Right cardiac atrium (tissue), 5 donors: ENCODE data around the gene ERC2. TPM values are rescaled to one million over a fixed set of nuclear protein-coding genes. Genes with fewer than 3 reads are reported as not detected.
A peak's percentile ranks its signal among the peaks of the same experiment; 100 is the strongest.

ENCODE experiments used
- ATAC-seq, 2 donors: fragments of 200-7000 bp; cut with Tn5 transposase; one replicate each; pipeline versions ENCODE4 v1.8.0 to v1.9.1; 2020; ENCODE audit warnings: moderate library complexity in 2 of 2, mild to moderate bottlenecking in 1 of 2
- DNase-seq, 3 donors: peaks; one replicate each; pipeline ENCODE4 v3.0.0-alpha.2; 2020
- H3K27ac ChIP-seq: one replicate; pipeline ENCODE4 v1.5.1; 2013; ENCODE audit warnings: mild to moderate bottlenecking, low read length, control low read depth, moderate library complexity
- H3K27me3 ChIP-seq: one replicate; pipeline ENCODE4 v1.6.1; 2013; ENCODE audit not compliant: control insufficient read depth, insufficient read depth
- H3K4me1 ChIP-seq: one replicate; pipeline ENCODE4 v1.6.1; 2013; ENCODE audit warnings: low read length; ENCODE audit not compliant: control insufficient read depth, insufficient read depth
- H3K4me3 ChIP-seq: one replicate; pipeline ENCODE4 v1.5.1; 2013; ENCODE audit warnings: low read length, control low read depth
- H3K9me3 ChIP-seq: one replicate; pipeline ENCODE4 v1.6.1; 2013; ENCODE audit warnings: low read length; ENCODE audit not compliant: control insufficient read depth
- WGBS: extraction: QIAGEN DNeasy Blood & Tissue Kit; methylation state at CpG from one replicate; pipeline ENCODE4 v1.1.7; 2013; 5-methylcytosine and 5-hydroxymethylcytosine counted together
- intact Hi-C, 4 donors: fragments of 100-400 bp; cut with DNase I; formaldehyde crosslinking; loops; one replicate each; pipeline versions ENCODE4 v1.11.0 to v1.14.0; 2022 to 2023
- polyA plus RNA-seq: library from polyadenylated mRNA; stranded (reverse); fragments of 200-250 nt; gene quantifications from one replicate; pipeline ENCODE4 v1.2.3, GENCODE V29; 2013
- total RNA-seq, 4 donors: library from RNA; stranded (reverse); fragmentation: NEBNext Ultra II Directional; extraction: Animal tissue kit (Norgen Biotek cat#: 25700); gene quantifications; one replicate each; pipeline ENCODE4 v1.2.1, GENCODE V29; 2021
- donor health status: healthy with polysubstance abuse.
- donor health status: DM: no; HTN: yes; CAD: no.
- donor health status: DM: no; HTN: no; CAD: no.
- donor health status: DM: no; HTN: yes; CAD: no; lungs with severe emphysema.
- donor health status: DM: yes; HTN: yes; CAD: no.

ERC2 gene
- total and polyA plus RNA-seq, 5 donors, result 1.5 to 9.2 (median 3.8) TPM

DNA sequence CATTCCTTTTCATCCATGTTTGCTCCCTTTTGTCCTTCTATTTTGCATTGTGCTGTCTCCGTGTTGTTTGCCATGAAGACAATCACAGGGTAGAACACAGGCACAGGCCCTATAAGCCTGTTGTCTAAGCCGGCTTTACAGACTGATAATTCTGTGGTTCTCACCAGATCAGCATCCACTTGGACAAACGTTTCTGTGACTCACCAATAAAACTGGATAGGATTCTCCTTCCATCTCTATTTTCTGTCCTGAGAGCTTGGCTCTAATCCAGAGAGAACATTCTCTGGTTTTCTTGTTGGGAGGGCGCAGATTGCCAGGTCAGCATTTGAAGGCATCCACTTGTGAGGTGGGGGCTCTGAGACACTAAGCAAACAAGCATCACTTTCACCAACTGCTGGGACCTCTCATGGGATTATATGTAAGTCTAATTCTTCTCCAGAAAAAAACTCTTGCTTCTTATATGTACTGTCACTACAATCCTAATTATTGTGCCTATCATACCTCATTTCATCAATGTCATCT, 101.6 kb downstream of the ERC2 start:
- DNase-seq (no peak), ATAC-seq (no peak)
- 61% methylated on average over 4 of the region's 4 CpGs for WGBS
- Histone ChIP-seq H3K9me3 (no peaks in the 10 kb centered on the region), H3K27me3 (no peaks in the 10 kb centered on the region), H3K27ac (no peak overlapping the region), H3K4me1 (no peaks in the 10 kb centered on the region), H3K4me3 (no peak overlapping the region)
- intact Hi-C loops, result no loop called here

DNA sequence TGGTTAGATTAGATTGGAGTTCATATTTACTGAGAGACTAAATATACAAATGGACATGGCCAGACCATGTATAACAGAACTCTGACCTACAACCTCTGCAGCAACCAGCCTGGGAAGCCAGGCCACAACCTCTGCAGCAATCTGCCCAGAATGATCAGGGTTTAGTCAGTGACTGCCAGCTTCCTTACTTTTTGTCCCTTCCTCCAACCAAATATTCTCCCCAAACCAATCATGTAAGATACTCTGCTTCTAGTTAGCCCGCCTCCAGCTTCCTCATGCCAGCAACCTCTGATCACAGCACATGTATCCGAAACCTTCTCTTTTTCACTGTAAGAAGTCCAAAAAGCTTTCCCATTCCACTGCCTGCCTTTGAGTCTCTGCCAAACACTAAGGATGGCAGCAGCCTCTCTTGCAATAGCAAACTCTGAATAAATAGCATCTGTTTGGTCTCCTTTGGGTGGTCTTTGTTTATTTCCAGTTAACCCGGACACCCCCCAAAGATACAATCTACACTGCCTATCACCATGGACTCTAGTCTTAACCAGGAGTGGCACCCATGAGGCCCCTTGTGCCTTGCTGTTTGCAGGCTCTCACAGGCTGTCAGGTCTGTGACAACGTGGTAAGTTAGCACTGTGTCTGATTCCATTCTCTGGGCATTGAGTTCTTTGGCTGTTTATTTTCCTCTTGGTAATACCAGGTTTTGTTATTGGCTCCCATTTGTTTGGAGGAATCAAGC, 102.2 kb downstream of the ERC2 start:
- Histone ChIP-seq H3K9me3 (no peaks in the 10 kb centered on the region), H3K4me1 (no peaks in the 10 kb centered on the region), H3K4me3 (no peak overlapping the region), H3K27ac (no peak overlapping the region), H3K27me3 (no peaks in the 10 kb centered on the region)
- ATAC-seq, result no peak
- intact Hi-C loops, result no loop called here
- no peak for DNase-seq
- 55% methylated on average over 4 of the region's 4 CpGs for WGBS

DNA sequence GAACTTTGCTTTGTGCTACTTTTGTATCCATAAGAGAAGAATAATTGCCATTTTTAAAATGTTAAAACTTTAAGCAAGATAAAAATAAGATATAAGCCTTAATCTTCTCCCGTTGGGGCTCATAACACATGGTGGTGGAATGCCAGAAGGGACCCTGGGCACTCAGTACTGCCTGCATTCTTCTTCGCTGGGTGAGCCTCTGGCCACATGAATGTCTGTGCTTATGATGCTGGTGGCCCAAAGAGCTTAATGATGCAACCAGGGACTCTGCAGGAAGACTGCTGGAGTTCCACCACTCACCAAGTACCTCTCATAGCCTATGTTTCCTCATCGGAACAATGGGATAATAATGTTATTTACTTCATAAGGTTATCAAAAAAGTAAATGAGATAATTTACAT, 103.6 kb downstream of the ERC2 start:
- WGBS, result 71% methylated on average over 3 of the region's 3 CpGs
- intact Hi-C loops, result no loop called here
- H3K4me1 ChIP-seq, result no peaks in the 10 kb centered on the region
- H3K4me3 ChIP-seq, result no peak overlapping the region
- no peaks in the 10 kb centered on the region for H3K9me3 ChIP-seq
- no peak overlapping the region for H3K27ac ChIP-seq
- no peak for ATAC-seq
- DNase-seq, result no peak
- no peaks in the 10 kb centered on the region for H3K27me3 ChIP-seq

DNA sequence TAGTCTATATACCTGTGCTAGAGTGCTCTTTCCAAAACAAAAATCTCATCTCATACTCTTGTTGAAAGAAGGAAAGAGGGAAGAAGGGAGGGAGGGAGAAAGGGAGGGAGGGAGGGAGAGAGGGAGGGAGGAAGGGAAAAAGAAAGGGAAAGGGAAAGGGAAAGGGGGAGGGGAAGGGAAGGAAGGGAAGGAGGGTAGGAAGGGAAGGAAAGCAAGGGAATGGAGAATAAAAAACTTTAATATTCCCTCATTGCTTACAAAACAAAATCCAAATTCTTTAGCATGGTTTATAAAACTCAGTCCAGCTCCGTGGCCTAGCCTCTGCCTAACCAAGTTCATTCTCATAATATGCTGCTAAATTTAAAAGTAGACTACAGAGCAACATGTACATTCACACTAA, 104.5 kb downstream of the ERC2 start:
- WGBS, result 76% methylated on average over 1 of the region's 1 CpG
- ATAC-seq (no peak), DNase-seq (no peak)
- no peak overlapping the region for H3K27ac ChIP-seq
- H3K27me3 ChIP-seq, result no peaks in the 10 kb centered on the region
- no peaks in the 10 kb centered on the region for H3K9me3 ChIP-seq
- intact Hi-C loops, result no loop called here
- H3K4me1 ChIP-seq, result no peaks in the 10 kb centered on the region
- no peak overlapping the region for H3K4me3 ChIP-seq

DNA sequence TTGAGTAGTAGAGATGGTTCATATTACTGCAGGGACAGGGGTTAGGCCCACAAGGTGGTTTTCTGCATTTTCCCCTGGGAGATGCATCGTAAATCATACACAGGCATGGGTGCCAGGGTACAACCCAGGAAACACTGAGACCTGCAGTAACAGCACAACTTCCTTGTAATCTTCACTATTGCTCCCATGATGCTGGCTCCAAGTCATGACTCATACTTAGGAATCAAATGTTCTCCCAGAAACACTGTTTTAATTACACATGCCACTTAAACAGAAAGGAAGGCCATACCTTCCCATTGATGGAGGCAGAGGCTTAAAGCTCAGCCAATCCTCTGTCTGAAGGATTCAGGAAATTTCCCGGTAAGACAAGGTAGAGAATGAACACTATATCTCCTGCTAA, 106.5 kb downstream of the ERC2 start:
- H3K27me3 ChIP-seq, result no peaks in the 10 kb centered on the region
- H3K9me3 ChIP-seq, result no peaks in the 10 kb centered on the region
- no peak overlapping the region for H3K27ac ChIP-seq
- WGBS, result 93% methylated on average over 2 of the region's 2 CpGs
- H3K4me1 ChIP-seq, result no peaks in the 10 kb centered on the region
- no peak overlapping the region for H3K4me3 ChIP-seq
- intact Hi-C loops, result no loop called here
- no peak for DNase-seq
- ATAC-seq, result no peak

DNA sequence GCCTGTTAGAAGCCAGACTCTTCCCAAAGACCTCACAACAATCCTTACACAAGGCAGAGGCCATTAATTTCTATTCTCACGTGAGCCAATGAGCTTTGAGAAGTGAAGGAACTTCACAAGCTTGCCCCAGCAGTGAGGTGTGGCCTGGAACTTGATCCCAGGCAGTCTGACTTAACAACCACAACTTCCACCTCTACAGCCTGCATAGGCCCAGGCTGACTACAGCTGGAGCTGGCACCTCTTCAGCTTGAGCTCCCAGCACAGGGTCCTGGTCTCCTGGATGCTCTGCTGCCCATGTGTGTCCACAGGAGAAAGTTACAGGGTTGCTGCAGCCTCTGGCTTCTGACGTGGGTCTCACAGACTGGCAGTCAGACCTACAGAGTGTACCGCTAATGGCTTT, 111.0 kb downstream of the ERC2 start:
- no peaks in the 10 kb centered on the region for H3K4me1 ChIP-seq
- H3K27me3 ChIP-seq, result no peaks in the 10 kb centered on the region
- DNase-seq, result no peak
- intact Hi-C loops, result no loop called here
- WGBS, result 75% methylated on average over 3 of the region's 3 CpGs
- H3K9me3 ChIP-seq, result no peaks in the 10 kb centered on the region
- ATAC-seq, result no peak
- no peak overlapping the region for H3K27ac ChIP-seq
- no peak overlapping the region for H3K4me3 ChIP-seq

DNA sequence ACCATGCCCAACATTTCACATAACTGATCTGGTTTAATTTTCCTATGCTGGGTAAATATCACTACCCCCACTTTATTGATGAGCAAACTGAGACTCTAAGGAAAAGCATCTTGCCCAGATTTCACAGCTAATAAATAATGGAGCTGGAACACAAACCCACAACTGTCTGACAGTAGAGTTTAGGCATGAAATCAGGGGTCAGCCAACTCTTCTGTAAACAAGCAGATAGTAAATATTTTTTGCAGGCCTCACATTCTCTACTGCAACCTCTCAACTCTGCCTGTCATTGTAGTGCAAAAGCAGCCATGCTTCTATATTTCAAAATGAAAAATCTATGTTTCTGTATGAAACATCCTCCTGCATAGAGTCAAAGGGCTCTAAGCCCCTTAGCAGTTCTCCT, 111.5 kb downstream of the ERC2 start:
- no peak for DNase-seq
- intact Hi-C loops, result no loop called here
- Histone ChIP-seq H3K4me1 (no peaks in the 10 kb centered on the region), H3K9me3 (no peaks in the 10 kb centered on the region), H3K4me3 (no peak overlapping the region), H3K27me3 (no peaks in the 10 kb centered on the region), H3K27ac (no peak overlapping the region)
- ATAC-seq, result no peak

DNA sequence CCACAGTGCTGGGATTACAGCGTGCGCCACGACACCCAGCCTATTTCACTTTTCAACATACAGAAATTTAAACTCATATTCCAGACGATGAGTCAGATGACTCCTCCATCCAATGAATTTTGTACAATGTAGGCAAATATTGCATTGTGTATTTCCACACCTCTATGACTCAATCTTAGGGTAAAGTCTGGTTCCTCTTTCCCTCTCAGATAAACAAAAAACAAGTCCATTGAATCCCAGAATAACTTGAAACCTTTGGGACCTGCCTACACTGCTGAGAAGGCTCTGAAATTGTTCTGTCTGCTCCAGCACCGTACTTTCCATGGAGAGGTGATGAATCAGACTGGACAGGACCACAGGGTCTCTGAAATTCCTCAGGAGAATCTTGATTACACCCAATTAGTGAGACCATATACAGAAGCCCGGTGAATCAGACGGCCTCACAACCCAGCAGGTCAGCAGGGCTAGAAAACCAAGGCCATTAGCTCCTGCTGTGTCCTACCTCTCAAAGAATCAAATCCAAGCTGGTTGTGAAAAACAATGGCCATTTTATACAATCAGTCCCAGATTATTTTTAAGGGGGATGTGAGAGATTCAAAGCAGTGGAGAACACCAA, 112.6 kb downstream of the ERC2 start:
- Histone ChIP-seq H3K9me3 (no peaks in the 10 kb centered on the region), H3K27me3 (no peaks in the 10 kb centered on the region), H3K4me1 (no peaks in the 10 kb centered on the region), H3K27ac (no peak overlapping the region), H3K4me3 (no peak overlapping the region)
- intact Hi-C loops, result no loop called here
- DNase-seq (no peak), ATAC-seq (no peak)
- 72% methylated on average over 7 of the region's 7 CpGs for WGBS

DNA sequence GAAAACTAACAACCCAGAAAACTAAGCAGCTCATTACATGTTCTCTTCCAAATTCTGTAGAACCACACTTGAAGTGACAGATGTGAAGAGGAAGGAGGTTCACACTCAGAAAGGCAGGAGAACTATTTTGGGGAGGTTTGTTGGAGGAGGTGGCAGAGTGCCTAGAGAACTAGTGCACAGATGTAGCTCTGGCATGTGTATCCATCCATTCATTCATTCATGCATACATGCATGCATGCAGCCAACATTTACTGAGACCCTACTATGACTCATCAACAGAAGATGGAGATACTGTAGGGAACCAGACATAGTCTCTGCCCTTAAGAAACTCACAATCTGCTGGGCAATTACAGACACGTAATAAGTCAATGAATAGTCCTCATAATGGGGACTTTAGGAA, 116.7 kb downstream of the ERC2 start:
- DNase-seq (no peak), ATAC-seq (no peak)
- no peaks in the 10 kb centered on the region for H3K27me3 ChIP-seq
- 72% methylated on average over 1 of the region's 1 CpG for WGBS
- no peak overlapping the region for H3K27ac ChIP-seq
- intact Hi-C loops, result no loop called here
- H3K4me1 ChIP-seq, result no peaks in the 10 kb centered on the region
- no peaks in the 10 kb centered on the region for H3K9me3 ChIP-seq
- no peak overlapping the region for H3K4me3 ChIP-seq

DNA sequence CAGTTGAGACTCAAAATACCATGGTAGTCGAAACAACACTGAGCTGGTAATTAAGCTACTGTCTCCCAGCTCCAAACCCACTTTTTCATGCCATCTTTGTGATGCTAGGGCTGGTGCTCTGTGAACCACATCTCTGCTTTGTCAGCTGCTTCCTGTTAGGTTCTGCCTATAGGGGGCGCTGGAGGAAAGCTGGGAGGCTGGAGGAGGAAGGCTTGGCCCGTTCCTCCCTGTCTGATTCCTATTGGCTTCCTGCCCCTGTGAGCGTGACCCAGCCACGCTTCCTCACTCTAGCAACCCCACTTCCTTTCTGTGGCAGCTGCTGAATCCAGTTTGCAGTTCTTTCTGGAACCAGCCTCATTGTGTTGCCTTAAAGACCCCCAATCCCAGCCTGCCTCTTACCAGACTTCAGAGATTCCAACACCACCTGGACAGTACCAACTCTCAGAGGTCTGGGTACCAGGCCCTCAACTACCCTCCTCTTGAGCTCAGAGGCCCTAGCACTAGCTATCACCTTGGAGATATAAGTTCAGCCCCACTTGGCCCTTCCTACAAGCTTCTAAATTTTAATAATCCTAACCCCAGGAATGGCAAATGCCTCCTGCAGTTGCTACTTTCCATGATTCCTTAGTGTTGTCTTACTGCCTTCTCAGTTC, 120.9 kb downstream of the ERC2 start:
- peak in 2 of 3 donors; percentile 11 to 41 for DNase-seq
- Histone ChIP-seq H3K4me1 (no peaks in the 10 kb centered on the region), H3K27me3 (no peaks in the 10 kb centered on the region), H3K27ac (no peak overlapping the region), H3K9me3 (no peaks in the 10 kb centered on the region), H3K4me3 (no peak overlapping the region)
- WGBS, result 31% methylated on average over 5 of the region's 5 CpGs
- intact Hi-C loops, result loop anchor here in 1 of 4 donors (10.0 kb wide), 1 partner anchor 147 kb away; no protein-coding TSS in a partner anchor
- ATAC-seq, result no peak

DNA sequence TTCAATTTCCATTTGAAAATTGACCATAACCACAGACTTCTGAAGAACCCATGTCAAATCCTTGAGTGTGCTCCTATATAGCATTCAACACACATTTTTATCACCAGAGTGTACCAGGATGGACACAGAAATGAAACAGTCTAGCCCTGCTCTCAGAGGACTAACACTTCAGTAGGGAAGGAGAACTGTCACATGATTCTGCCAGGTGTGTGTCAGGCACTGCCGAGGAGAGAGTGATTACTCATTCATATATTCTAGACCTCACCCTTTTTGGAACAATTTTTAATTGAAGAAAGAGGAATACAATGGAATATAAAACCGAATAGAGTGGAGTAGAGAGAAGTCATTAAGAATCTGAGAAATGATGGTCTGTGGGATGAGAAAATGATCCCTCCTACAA, 125.8 kb downstream of the ERC2 start:
- DNase-seq, result no peak
- peaks cover 4% of the 10 kb centered on the region for H3K4me1 ChIP-seq
- no peaks in the 10 kb centered on the region for H3K9me3 ChIP-seq
- H3K27me3 ChIP-seq, result no peaks in the 10 kb centered on the region
- H3K4me3 ChIP-seq, result no peak overlapping the region
- no peak overlapping the region for H3K27ac ChIP-seq
- 58% methylated on average over 2 of the region's 2 CpGs for WGBS
- ATAC-seq, result no peak
- intact Hi-C loops, result loop anchor here in 2 of 4 donors (5.0 to 10.0 kb wide), 2 partner anchors 150 to 152 kb away; no protein-coding TSS in a partner anchor
